Pancreas (tissue), 10 donors: ENCODE results near the gene MGAT4B. TPM values are rescaled to one million over a fixed set of nuclear protein-coding genes. Genes with fewer than 3 reads are reported as not detected.
A peak's percentile ranks its signal among the peaks of the same experiment; 100 is the strongest.

ENCODE experiments used
- ATAC-seq, 4 donors: fragments of 200-7000 bp; cut with Tn5 transposase; one replicate each; pipeline versions ENCODE4 v1.8.0 to v1.9.1; 2020; ENCODE audit warnings: mild to moderate bottlenecking in 4 of 4, moderate library complexity in 4 of 4
- DNase-seq, 6 donors: peaks; one replicate each; pipeline ENCODE4 v3.0.0-alpha.2; 2020
- FAIRE-seq: peaks from 2 replicates; lab custom pipeline; 2012; peaks lifted over from hg19 to GRCh38; lab: Jason Lieb, UNC
- H3K27ac ChIP-seq, 4 donors: fragments of 200-600 bp; sonication (generic); 1 replicate in 3 of 4; 2 replicates in 1 of 4; pipeline versions ENCODE4 v1.5.0 to v1.8.0; 2020
- H3K27me3 ChIP-seq, 4 donors: fragments of 200-600 bp; one replicate each; pipeline ENCODE4 v1.8.0; 2021
- H3K36me3 ChIP-seq, 3 donors: fragments of 200-600 bp; sonication (generic) in 1 of 3; one replicate each; pipeline versions ENCODE4 v1.5.0 to v1.8.0; 2020 to 2021
- H3K4me1 ChIP-seq, 3 donors: fragments of 200-600 bp; one replicate each; pipeline ENCODE4 v1.8.0; 2021
- H3K4me3 ChIP-seq, 4 donors: fragments of 200-600 bp; sonication (generic) in 2 of 4; one replicate each; pipeline versions ENCODE4 v1.5.0 to v1.8.0; 2020 to 2021
- H3K9me3 ChIP-seq, 4 donors: fragments of 200-600 bp; one replicate each; pipeline ENCODE4 v1.8.0; 2021
- CTCF ChIP-seq, 4 donors: fragments of 200-600 bp; sonication (generic) in 3 of 4; IDR thresholded peaks; one replicate each; pipeline versions ENCODE4 v1.5.0 to v1.8.0; 2021; ENCODE audit warnings: antibody characterized with exemption in 4 of 4
- WGBS, 2 donors: extraction: QIAGEN DNeasy Blood & Tissue Kit; methylation state at CpG; one replicate each; pipeline ENCODE4 v1.1.7; 2013; 5-methylcytosine and 5-hydroxymethylcytosine counted together
- intact Hi-C, 3 donors: fragments of 100-400 bp; cut with DNase I; formaldehyde crosslinking; loops; one replicate each; pipeline versions ENCODE4 v1.11.1 to v1.14.2; 2022
- polyA plus RNA-seq, 2 donors: library from polyadenylated mRNA; stranded (reverse); fragments of 200-250 nt; gene quantifications; one replicate each; pipeline ENCODE4 v1.2.3, GENCODE V29; 2013
- total RNA-seq, 6 donors: library from RNA; stranded (reverse); fragmentation: NEBNext Ultra II Directional in 4 of 6; extraction: Animal tissue kit (Norgen Biotek cat#: 25700) in 4 of 6; gene quantifications; one replicate each; pipeline versions ENCODE4 v1.2.1 to v1.2.4, GENCODE V29; 2021 to 2023
- donor health status: healthy with polysubstance abuse.
- donor health status: DM: no; HTN: no; CAD: no; lungs with moderate emphysema.
- donor health status: DM: no; HTN: no; CAD: no.
- donor health status: control.
- donor health status: control.
- donor health status: Bipolar disorder and iron deficiency.
- donor health status: DM: yes; HTN: yes; CAD: no.
- donor health status: DM: no; HTN: no; CAD: no.
- donor health status: DM: no; HTN: no; CAD: no.
- donor health status: DM: yes; HTN: yes; CAD: no.

Gene MGAT4B
- 10 to 100 TPM; 33.7 to 97.5 (median 45.9) TPM for total RNA-seq
- polyA plus RNA-seq, result 10 to 100 TPM; 58.7 to 65.4 TPM

DNA sequence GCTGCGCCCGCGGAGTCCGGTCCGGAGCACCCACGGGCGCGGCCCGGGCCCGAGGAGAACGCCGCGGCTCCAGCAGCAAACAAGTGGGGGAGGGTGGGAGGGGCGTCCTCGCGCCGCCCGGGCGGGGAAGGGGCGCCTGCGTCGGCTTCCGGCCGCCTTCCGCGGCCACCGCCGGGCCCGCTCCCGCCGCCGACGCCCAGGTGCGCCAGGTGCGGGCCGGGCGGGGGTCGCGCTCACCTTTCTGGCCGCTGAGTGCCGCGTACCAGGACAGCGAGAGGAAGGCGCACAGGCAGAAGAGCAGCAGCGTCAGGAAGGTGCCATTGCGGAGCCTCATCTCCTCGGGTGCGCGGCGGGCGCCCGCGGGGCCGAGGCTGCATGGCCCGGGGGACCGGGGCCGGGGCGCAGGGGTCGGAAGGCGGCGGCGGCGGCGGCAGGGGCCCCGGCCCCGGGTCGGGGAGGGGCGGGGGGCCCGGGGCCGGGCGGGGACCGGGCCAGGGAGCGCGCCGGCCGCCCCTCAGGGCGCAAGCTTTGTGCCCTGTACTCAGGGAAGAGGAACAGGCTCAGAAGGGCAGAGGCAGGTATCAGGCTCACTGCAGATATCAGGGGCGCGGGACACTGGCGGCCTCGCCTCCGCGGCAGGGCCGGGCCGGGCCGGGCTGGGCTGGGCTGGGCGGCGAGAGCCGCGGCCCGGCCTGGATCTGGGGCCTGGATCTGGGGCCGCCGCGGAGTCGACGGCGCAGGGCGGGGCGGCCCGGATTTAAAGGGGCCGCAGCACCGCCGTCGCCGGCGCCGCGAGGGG, at the start of gene MGAT4B:
TSS of gene MGAT4B (minus strand) at position 617 of the 799 bp plus-strand sequence. CDS start at position 334, 283 bp downstream.
- Histone ChIP-seq H3K27ac (peak within 1 kb of the TSS; percentile 81 to 94 (median 88)), H3K36me3 (no peaks in the 10 kb centered on the region), H3K27me3 (no peaks in the 10 kb centered on the region), H3K4me3 (peak within 1 kb of the TSS; percentile 77 to 91 (median 84)), H3K4me1 (peaks cover 0 to 22% (median 0%) of the 10 kb centered on the region in 3 donors), H3K9me3 (no peaks in the 10 kb centered on the region)
- DNase-seq (peak; percentile 80 to 93 (median 84)), ATAC-seq (peak; percentile 80 to 87 (median 86)), FAIRE-seq (no peak)
- WGBS, 2 donors, result 1% methylated on average over 22 to 108 of the region's 108 CpGs
- intact Hi-C loops, result loop anchor here in 1 of 3 donors (10.0 kb wide), 1 partner anchor 108 kb away; no protein-coding TSS in a partner anchor
- TF ChIP-seq CTCF (IDR thresholded peaks at IDR 0.05), result no peak

DNA sequence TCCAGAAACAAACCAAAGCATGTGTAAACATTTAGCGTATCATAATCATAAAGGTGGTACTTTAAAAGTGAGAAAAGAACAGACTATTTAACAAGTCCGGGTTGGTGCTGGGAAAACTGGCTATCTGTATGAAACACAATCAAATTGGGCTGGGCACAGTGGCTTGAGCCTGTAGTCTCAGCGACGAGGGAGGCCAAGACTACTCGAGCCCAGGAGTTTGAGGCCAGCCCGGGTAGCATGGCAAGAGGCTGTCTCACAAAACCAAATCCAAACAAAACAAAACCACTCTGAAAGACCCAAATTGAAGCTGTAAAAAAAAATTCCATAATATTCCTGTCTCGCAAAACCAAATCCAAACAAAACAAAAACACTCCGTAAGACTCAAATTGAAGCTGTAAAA, 47.7 kb upstream of the MGAT4B start:
- Histone ChIP-seq H3K36me3 (peaks cover 0 to 25% (median 0%) of the 10 kb centered on the region in 3 donors), H3K27ac (no peak overlapping the region), H3K27me3 (no peaks in the 10 kb centered on the region), H3K4me1 (peaks cover 0 to 5% (median 0%) of the 10 kb centered on the region in 3 donors), H3K9me3 (no peaks in the 10 kb centered on the region), H3K4me3 (no peak overlapping the region)
- DNase-seq (peak in 1 of 6 donors; percentile 12), ATAC-seq (no peak), FAIRE-seq (no peak)
- TF ChIP-seq CTCF (IDR thresholded peaks at IDR 0.05), result no peak
- intact Hi-C loops, result no loop called here
- WGBS, 2 donors, result 92 to 93% methylated on average over 8 of the region's 8 CpGs

GRCh38 chr5:179852993-179853547, 46.4 kb upstream of the MGAT4B start:
- peaks cover 0 to 33% (median 0%) of the 10 kb centered on the region in 3 donors for H3K36me3 ChIP-seq
- no peaks in the 10 kb centered on the region for H3K9me3 ChIP-seq
- ATAC-seq, result peak in 1 of 4 donors; percentile 39
- H3K4me1 ChIP-seq, result peaks cover 0 to 5% (median 0%) of the 10 kb centered on the region in 3 donors
- no peak for FAIRE-seq
- H3K27ac ChIP-seq, result no peak overlapping the region
- WGBS, 2 donors, result 88 to 89% methylated on average over 8 of the region's 8 CpGs
- no peaks in the 10 kb centered on the region for H3K27me3 ChIP-seq
- intact Hi-C loops, result no loop called here
- no peak for TF ChIP-seq CTCF (IDR thresholded peaks at IDR 0.05)
- no peak overlapping the region for H3K4me3 ChIP-seq
- peak in 1 of 6 donors; percentile 5 for DNase-seq

DNA sequence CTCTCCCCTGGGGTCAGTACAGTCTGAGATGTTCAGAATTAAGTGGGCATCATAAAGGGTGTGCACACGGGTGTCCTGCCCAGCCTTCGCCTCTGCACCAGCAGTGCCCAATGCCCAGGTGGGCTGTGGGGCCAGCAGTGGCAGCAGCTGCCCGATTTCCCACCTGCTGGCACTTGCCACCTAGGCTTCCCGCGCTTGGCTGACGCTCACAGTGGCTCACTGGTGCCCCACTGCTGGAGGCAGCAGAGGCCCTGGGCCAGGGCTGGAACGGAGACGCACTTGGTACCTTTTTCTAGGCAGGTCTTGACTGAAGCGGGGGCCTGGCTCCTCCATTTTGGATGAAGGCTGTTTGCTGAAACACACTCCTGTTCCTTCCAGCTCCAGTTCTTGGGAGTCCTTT, 35.0 kb upstream of the MGAT4B start:
- Histone ChIP-seq H3K9me3 (no peaks in the 10 kb centered on the region), H3K4me1 (peaks cover 10 to 20% (median 16%) of the 10 kb centered on the region in 3 donors), H3K27ac (peak overlapping the region in 2 of 4 donors; percentile 26 to 33), H3K27me3 (no peaks in the 10 kb centered on the region), H3K36me3 (peaks cover 7 to 21% (median 9%) of the 10 kb centered on the region in 3 donors), H3K4me3 (no peak overlapping the region)
- DNase-seq (peak; percentile 58 to 87 (median 78)), ATAC-seq (peak; percentile 31 to 74 (median 66)), FAIRE-seq (no peak)
- intact Hi-C loops, result no loop called here
- no peak for TF ChIP-seq CTCF (IDR thresholded peaks at IDR 0.05)
- WGBS, 2 donors, result 52 to 65% methylated on average over 9 of the region's 9 CpGs
